HL-60/S4 (cell line): Measurements from ENCODE around the gene SYCN.

Experiments used
- in situ Hi-C: fragments of 300-500 bp; cut with MboI; formaldehyde crosslinking; loops from 2 replicates; pipeline ENCODE4 v1.14.3; 2022; ENCODE audit warnings: low sequenced_read_pairs

The SYCN gene

DNA sequence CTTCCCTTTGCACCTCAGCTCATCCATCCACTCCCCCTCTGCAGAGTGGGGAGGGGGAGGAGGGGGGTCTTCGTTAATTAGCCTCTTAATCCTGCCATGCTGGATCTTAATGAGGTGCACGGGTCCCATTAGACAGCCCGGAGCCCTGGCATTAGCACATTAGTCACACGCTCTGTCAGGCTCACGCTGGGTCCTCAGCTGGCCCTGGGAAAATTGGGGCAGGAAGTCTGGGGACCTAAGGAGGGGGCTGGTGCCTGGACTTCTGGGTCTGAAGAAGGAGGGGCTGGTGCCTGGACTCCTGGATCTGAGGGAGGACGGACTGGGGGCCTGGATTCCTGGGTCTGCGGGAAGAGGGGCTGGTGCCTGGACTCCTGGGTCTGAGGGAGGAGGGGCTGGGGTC is 7.7 kb downstream of the SYCN start:
- in situ Hi-C loops: no loop called here

DNA sequence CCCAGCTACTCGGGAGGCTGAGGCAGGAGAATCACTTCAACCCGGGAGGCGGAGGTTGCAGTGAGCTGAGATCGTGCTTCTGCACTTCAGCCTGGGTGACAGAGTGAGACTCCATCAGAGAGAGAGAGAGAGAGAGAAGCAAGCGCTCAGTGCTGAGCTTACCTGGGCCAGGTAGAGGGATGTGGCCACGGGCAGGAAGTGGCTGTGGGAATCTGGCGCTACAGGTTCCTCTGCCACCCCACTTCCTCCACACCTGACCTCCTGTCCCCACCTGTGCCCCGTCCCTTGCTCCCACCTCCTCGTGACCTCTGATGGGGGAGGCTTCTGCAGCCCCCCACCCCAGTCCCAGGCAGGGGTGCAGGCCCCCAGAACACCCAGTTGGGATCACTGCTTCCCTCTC is 8.3 kb downstream of the SYCN start:
- in situ Hi-C loops: no loop called here

GRCh38 chr19:39194832-39195542 is 9.1 kb downstream of the SYCN start:
- in situ Hi-C loops: no loop called here

GRCh38 chr19:39193803-39194202 is 10.3 kb downstream of the SYCN start:
- in situ Hi-C loops: no loop called here

DNA sequence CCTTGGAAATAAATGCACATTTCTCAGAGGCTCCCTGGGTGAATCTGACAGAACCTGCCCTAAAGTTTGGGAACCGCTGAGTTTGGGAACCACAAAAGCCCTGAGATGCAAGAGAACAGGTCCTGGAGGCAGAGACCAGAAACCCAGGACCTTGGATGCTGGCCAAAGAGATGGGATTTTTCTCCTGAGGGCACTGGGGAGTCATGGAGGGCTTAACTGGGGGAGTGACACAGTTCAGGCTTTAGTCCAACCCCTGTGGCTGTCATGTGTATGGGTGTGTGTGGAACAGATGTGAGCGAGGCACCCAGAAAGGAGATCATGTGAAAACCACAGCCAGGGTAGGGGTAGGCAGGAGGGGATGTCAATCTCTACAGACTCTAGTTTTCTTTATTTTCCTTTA is 11.2 kb downstream of the SYCN start:
- in situ Hi-C loops: no loop called here

GRCh38 chr19:39190768-39191167 is 13.3 kb downstream of the SYCN start:
- in situ Hi-C loops: no loop called here

DNA sequence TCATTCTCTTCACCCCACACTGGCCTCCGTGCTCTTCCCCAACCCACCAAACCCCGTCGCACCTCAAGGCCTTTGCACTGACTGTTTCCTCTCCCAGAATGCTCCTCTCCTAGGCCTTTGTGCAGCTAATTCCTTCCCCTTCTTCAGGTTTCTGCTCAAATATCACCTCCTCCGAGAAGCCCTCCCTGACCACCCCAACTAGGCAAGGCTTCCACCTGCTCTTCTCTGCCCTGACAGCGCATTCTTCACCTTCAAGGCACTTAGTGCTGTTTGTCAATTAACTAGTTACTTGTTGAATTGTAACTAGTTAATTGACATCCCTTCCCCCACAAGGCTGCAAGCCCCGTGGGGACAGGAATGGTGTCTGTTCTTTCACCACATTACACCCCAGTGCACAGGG is 15.1 kb downstream of the SYCN start:
- in situ Hi-C loops: no loop called here

DNA sequence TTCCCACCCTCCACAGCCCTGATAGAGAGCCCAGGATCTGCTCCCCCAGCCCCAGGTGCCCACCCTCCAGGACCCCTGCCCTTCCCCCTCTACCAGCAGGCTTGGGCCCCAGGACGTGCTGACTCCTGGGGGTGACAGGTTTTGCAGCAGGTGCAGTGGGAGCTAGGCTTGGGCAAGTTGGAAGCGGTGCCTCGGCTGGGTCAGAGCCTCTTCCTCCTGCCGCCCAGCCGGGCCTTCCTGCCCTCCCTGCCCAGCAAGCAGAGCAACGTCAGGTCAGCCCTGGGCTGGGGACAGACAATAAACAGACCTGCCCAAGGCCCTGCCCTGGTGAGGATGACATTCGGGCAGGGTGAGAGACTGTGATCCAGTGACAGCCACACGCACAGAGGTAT is 16.5 kb downstream of the SYCN start:
- in situ Hi-C loops: no loop called here

DNA sequence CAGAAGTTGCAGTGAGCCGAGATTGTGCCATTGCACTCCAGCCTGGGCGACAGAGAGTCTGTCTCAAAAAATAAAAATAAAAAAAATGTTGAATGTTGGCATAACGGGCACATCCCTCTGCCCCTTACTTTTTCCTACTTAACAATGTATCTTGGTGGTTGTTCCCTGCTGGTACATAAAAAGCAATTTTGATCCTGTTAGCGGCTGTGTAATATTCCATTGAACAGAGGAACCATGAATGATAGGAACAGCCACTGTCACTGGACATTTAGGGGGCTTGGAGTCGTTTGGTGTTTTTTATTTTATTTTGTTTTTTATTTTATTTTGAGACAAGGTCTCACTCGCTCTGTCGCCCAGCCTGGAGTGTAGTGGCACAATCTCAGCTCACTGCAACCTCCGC is 17.7 kb downstream of the SYCN start:
- in situ Hi-C loops: no loop called here

DNA sequence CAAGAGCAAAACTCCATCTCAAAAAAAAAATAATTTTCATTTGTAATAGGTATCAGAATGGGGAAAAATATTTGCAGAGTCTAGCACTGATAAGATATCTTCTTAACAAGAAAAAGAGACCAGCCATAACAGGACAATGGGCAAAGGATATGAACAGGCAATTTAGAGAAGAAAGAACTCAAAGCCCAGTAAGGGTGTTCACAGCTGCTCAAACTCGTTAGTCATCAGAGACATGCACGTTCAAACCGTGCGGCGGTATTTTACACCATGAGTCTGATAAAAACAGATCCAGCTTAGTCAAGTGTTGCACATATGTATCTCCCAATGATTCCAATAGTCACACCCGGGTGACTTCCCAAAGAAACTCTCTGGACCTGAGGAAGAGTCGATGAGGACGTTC is 21.0 kb downstream of the SYCN start:
- in situ Hi-C loops: no loop called here

DNA sequence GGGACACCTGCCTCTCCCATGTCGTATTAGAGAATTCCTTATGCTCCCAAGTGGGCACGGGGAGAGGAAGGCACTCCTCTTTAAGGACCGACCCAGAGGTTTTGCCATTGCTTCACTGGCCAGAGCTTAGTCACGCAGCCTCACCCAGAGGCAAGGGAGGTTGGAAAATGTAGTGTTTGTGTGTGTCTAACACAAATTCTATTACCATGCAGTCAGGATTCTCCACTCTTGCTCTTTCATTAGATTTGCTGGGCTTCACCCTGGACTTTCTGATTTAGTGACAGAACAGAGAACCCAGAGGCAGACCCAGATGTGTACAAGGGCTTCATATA is 21.9 kb downstream of the SYCN start:
- in situ Hi-C loops: no loop called here

- in situ Hi-C loops: no loop called here
These were observed 22.4 kb downstream of the SYCN start for GRCh38 chr19:39181500-39182173.

- in situ Hi-C loops: no loop called here
These were observed 23.3 kb downstream of the SYCN start for GRCh38 chr19:39180749-39181148.

GRCh38 chr19:39179754-39180153 is 24.3 kb downstream of the SYCN start:
- in situ Hi-C loops: no loop called here

- in situ Hi-C loops: no loop called here
These were observed 25.6 kb downstream of the SYCN start for GRCh38 chr19:39178296-39179006.

- in situ Hi-C loops: no loop called here
These were observed 26.3 kb downstream of the SYCN start for GRCh38 chr19:39177736-39178135.

DNA sequence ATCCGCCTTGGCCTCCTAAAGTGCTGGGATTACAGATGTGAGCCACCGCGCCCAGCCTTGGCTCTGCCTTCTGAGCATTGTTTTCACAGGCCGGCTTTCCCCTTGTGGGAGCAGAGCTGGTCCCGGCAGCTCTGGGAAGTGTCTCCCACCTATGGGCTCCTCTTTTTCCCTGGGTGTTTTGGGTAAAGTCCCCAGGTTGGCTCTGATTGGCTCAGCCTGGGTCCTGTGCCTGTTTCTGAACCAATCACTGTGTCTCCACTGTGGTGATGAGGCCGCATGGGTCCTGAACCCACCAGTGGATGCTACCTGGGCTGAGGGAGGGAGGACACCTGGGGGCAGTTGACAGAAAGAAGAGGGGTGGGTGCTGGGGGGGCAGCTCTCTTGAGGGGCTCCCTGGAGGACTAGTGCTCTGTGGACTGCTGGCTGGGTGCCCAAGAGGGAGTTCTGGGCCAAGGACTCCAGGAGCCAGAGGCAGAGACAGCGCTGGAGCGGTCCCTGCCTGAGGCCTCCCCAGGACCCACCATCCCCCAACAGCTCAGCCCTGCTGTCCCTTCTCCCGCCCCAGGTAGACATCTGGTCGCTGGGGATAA is 26.9 kb downstream of the SYCN start:
- in situ Hi-C loops: no loop called here

GRCh38 chr19:39175564-39175963 is 28.5 kb downstream of the SYCN start:
- in situ Hi-C loops: no loop called here

GRCh38 chr19:39174558-39175544 is 29.2 kb downstream of the SYCN start:
- in situ Hi-C loops: no loop called here

- in situ Hi-C loops: no loop called here
These were observed 29.9 kb downstream of the SYCN start for GRCh38 chr19:39174142-39174541.

GRCh38 chr19:39173502-39173991 is 30.5 kb downstream of the SYCN start:
- in situ Hi-C loops: no loop called here
